HepG2 (cell line): ENCODE results near the gene LARP4. TPM values are rescaled to one million over a fixed set of nuclear protein-coding genes. Genes with fewer than 3 reads are reported as not detected.

Source experiments
- ATAC-seq: fragments of 200-7000 bp; cut with Tn5 transposase; 3 replicates; pipeline ENCODE4 v1.9.1; 2020; ENCODE audit warnings: mild to moderate bottlenecking, moderate library complexity
- BruUV-seq: library from RNA; stranded (reverse); fragments of 400-500 nt; replicated peaks from 2 replicates; lab custom pipeline; 2021; lab: Mats Ljungman, UMichigan
- CTCF ChIA-PET: fragments of 300-600 bp; formaldehyde crosslinking; extraction: SDS; loops from one replicate; lab custom pipeline; 2021; ENCODE audit warnings: low total read pairs, inconsistent platforms, low intra/inter-chr PET ratio; lab: Yijun Ruan, JAX
- POLR2A ChIA-PET: fragments of 350-600 bp; sonication (Branson Sonifier 250); formaldehyde crosslinking; loops from one replicate; lab custom pipeline; 2020; ENCODE audit warnings: antibody characterized with exemption, inconsistent platforms; lab: Yijun Ruan, JAX
- DNase-seq: peaks from one replicate; pipeline ENCODE4 v3.0.0-alpha.2; 2015; ENCODE audit warnings: low spot score
- FAIRE-seq: peaks from 3 replicates; lab custom pipeline; 2011; peaks lifted over from hg19 to GRCh38; lab: Jason Lieb, UNC
- H2AFZ ChIP-seq: one replicate; pipeline ENCODE4 v1.6.1; 2011; ENCODE audit warnings: low read length, inconsistent platforms
- H3K27ac ChIP-seq: fragments of 300-600 bp; 3 replicates; pipeline ENCODE4 v1.8.0; 2011; ENCODE audit warnings: mixed run types, mild to moderate bottlenecking, mixed read lengths, low read length, inconsistent platforms; ENCODE audit not compliant: insufficient read depth; ENCODE audit errors: extremely low read length
- H3K27me3 ChIP-seq, 2 experiments: fragments of 200-600 bp in 1 of 2; 2 replicates in 1 of 2; 3 replicates in 1 of 2; pipeline versions ENCODE4 v1.6.0 to v1.8.0; 2011; ENCODE audit warnings: low read length in 2 of 2, mild to moderate bottlenecking in 2 of 2, moderate library complexity in 2 of 2, inconsistent platforms in 1 of 2; ENCODE audit not compliant: insufficient read depth in 2 of 2, control insufficient read depth in 1 of 2
- H3K36me3 ChIP-seq, 2 experiments: fragments of 200-600 bp in 1 of 2; replicated peaks in 1 of 2; 2 replicates in 1 of 2; 3 replicates in 1 of 2; pipeline versions ENCODE4 v1.5.1 to v1.8.0; 2011; ENCODE audit warnings: low read length in 2 of 2, inconsistent platforms in 1 of 2; ENCODE audit not compliant: insufficient read depth in 2 of 2, control insufficient read depth in 1 of 2
- H3K4me1 ChIP-seq: 2 replicates; pipeline ENCODE4 v1.5.1; 2012; ENCODE audit warnings: low read length, inconsistent platforms; ENCODE audit not compliant: insufficient read depth
- H3K4me2 ChIP-seq: 2 replicates; pipeline ENCODE4 v1.6.0; 2011; ENCODE audit warnings: low read depth, low read length, inconsistent platforms
- H3K4me3 ChIP-seq, 3 experiments: fragments of 200-600 bp in 1 of 3; sonication (generic), shearing (Covaris generic) in 1 of 3; replicated peaks in 1 of 3; 2 replicates each; pipeline ENCODE4 v1.5.1; 2011 to 2016; ENCODE audit warnings: low read length in 3 of 3, inconsistent platforms in 2 of 3, low read depth in 2 of 3, mild to moderate bottlenecking in 2 of 3, control low read depth in 1 of 3, mixed read lengths in 1 of 3; ENCODE audit not compliant: insufficient read depth in 1 of 3
- H3K79me2 ChIP-seq: one replicate; pipeline ENCODE4 v1.6.1; 2011; ENCODE audit warnings: low read length, inconsistent platforms; ENCODE audit not compliant: insufficient read depth
- H3K9ac ChIP-seq: 2 replicates; pipeline ENCODE4 v1.6.0; 2011; ENCODE audit warnings: mild to moderate bottlenecking, low read depth, low read length, inconsistent platforms; ENCODE audit not compliant: insufficient read depth
- H3K9me3 ChIP-seq: 2 replicates; pipeline ENCODE4 v1.5.1; 2012; ENCODE audit warnings: mild to moderate bottlenecking, low read length
- H4K20me1 ChIP-seq: 2 replicates; pipeline ENCODE4 v1.6.0; 2011; ENCODE audit warnings: inconsistent platforms, mild to moderate bottlenecking, low read length, moderate library complexity; ENCODE audit not compliant: insufficient read depth
- CCDC6 ChIP-seq: sonication (generic); formaldehyde crosslinking; IDR thresholded peaks from 2 replicates; pipeline ENCODE4 v1.8.1; 2022; ENCODE audit warnings: mild to moderate bottlenecking, missing genetic modification reagents, moderate library complexity
- FOXJ3 ChIP-seq: sonication (generic); formaldehyde crosslinking; IDR thresholded peaks from 2 replicates; pipeline ENCODE4 v1.4.0; 2020; ENCODE audit warnings: missing genetic modification reagents, mild to moderate bottlenecking, borderline replicate concordance
- FOXK2 ChIP-seq: fragments of 450-650 bp; IDR thresholded peaks from 2 replicates; pipeline ENCODE4 v1.6.1; 2016
- ISL2 ChIP-seq: sonication (generic); formaldehyde crosslinking; IDR thresholded peaks from 2 replicates; pipeline ENCODE4 v1.5.0; 2020; ENCODE audit warnings: missing genetic modification reagents
- MAZ ChIP-seq, 2 experiments: sonication (generic) in 1 of 2; formaldehyde crosslinking in 1 of 2; IDR thresholded peaks; 2 replicates each; pipeline versions ENCODE4 v1.5.0 to v1.6.1; 2012 to 2020; ENCODE audit warnings: low read depth in 2 of 2, mild to moderate bottlenecking in 2 of 2, borderline replicate concordance in 1 of 2, improper control_type of control experiment in 1 of 2, low read length in 1 of 2, missing genetic modification reagents in 1 of 2, moderate library complexity in 1 of 2
- NCOR1 ChIP-seq: fragments of 200-600 bp; sonication (generic); IDR thresholded peaks from 2 replicates; pipeline ENCODE4 v1.7.0; 2017; ENCODE audit warnings: antibody characterized with exemption, low read length, borderline replicate concordance
- NR2C2 ChIP-seq: sonication (generic); formaldehyde crosslinking; IDR thresholded peaks from 2 replicates; pipeline ENCODE4 v1.4.0; 2020; ENCODE audit warnings: missing genetic modification reagents, mild to moderate bottlenecking, moderate library complexity, borderline replicate concordance
- POLR2G ChIP-seq: fragments of 200-400 bp; formaldehyde crosslinking; IDR thresholded peaks from 2 replicates; pipeline ENCODE4 v1.6.1; 2018; ENCODE audit warnings: mild to moderate bottlenecking, low read depth, low read length, moderate library complexity
- PRPF4 ChIP-seq: fragments of 200-400 bp; formaldehyde crosslinking; IDR thresholded peaks from 2 replicates; pipeline ENCODE4 v1.6.1; 2016; ENCODE audit warnings: low read length, low read depth; ENCODE audit not compliant: poor library complexity, severe bottlenecking
- REST ChIP-seq, 2 experiments: IDR thresholded peaks; 2 replicates each; pipeline ENCODE4 v1.6.1; 2011 to 2012; ENCODE audit warnings: low read length in 2 of 2, borderline replicate concordance in 1 of 2, low read depth in 1 of 2, mild to moderate bottlenecking in 1 of 2, moderate library complexity in 1 of 2
- SOX5 ChIP-seq: IDR thresholded peaks from 2 replicates; pipeline ENCODE4 v1.6.1; 2016; ENCODE audit warnings: borderline replicate concordance
- TBX3 ChIP-seq: fragments of 450-650 bp; IDR thresholded peaks from 2 replicates; pipeline ENCODE4 v1.6.1; 2017; ENCODE audit warnings: antibody characterized with exemption, mild to moderate bottlenecking, inconsistent platforms, borderline replicate concordance
- ZMYM4 ChIP-seq: sonication (generic); formaldehyde crosslinking; IDR thresholded peaks from 2 replicates; pipeline ENCODE4 v1.8.1; 2023; ENCODE audit warnings: mild to moderate bottlenecking, missing genetic modification reagents
- ZNF224 ChIP-seq: sonication (generic); formaldehyde crosslinking; IDR thresholded peaks from 2 replicates; pipeline ENCODE4 v1.5.0; 2020; ENCODE audit warnings: mild to moderate bottlenecking, missing genetic modification reagents
- ZNF230 ChIP-seq: sonication (generic); formaldehyde crosslinking; IDR thresholded peaks from 2 replicates; pipeline ENCODE4 v1.4.0; 2020; ENCODE audit warnings: mild to moderate bottlenecking, missing genetic modification reagents
- ZNF3 ChIP-seq: IDR thresholded peaks from 2 replicates; pipeline ENCODE4 v1.7.0; 2017; ENCODE audit warnings: inconsistent platforms
- ZNF552 ChIP-seq: sonication (generic); formaldehyde crosslinking; IDR thresholded peaks from 2 replicates; pipeline ENCODE4 v1.9.0; 2022; ENCODE audit warnings: missing genetic modification reagents, mild to moderate bottlenecking, borderline replicate concordance
- ZNF775 ChIP-seq: sonication (generic); formaldehyde crosslinking; IDR thresholded peaks from 2 replicates; pipeline ENCODE4 v1.4.0; 2020; ENCODE audit warnings: missing genetic modification reagents, mild to moderate bottlenecking, moderate library complexity, borderline replicate concordance
- WGBS: methylation state at CpG from one replicate; pipeline ENCODE4 v1.1.6; 2017; ENCODE audit warnings: low lambda C conversion rate; 5-methylcytosine and 5-hydroxymethylcytosine counted together
- in situ Hi-C: cut with HindIII; loops from 2 replicates; pipeline ENCODE4 v1.10.0; 2017; ENCODE audit warnings: low pct_unique_long_range_greater_than_20kb; ENCODE audit not compliant: extremely low pct_ligation_motif_present
- intact Hi-C: fragments of 100-400 bp; cut with micrococcal nuclease; formaldehyde crosslinking; loops from one replicate; pipeline ENCODE4 v1.10.0; 2022; ENCODE audit not compliant: unreplicated experiment
- polyA plus RNA-seq, 8 experiments: library from polyadenylated mRNA; depleted of rRNA in 3 of 8; stranded (reverse) in 7 of 8; unstranded in 1 of 8; fragments of >200 nt; fragmentation: Illumina TruSeq in 4 of 8; extraction: Trizol in 4 of 8; gene quantifications; 2 replicates each; pipeline versions ENCODE4 v1.2.1 to v1.2.3, GENCODE V29; 2011 to 2016; ENCODE audit warnings: low read depth in 4 of 8, missing spikeins in 1 of 8, mixed read lengths in 1 of 8; ENCODE audit not compliant: insufficient read depth in 1 of 8
- total RNA-seq, 5 experiments: library from RNA; depleted of rRNA; stranded (reverse); fragments of >200 nt; fragmentation: Illumina TruSeq; extraction: Trizol; gene quantifications; 2 replicates each; pipeline ENCODE4 v1.2.3, GENCODE V29; 2016; ENCODE audit warnings: low read depth in 1 of 5

Gene LARP4
- total and polyA plus RNA-seq, 2 of the 13 experiments (the other 11 are each of a cell fraction or from before 2014, with no cell fraction given): 16.4 to 42.7 TPM

- TF ChIP-seq CCDC6 (CRISPR knock-in tag) (no peak), ZNF552 (CRISPR knock-in tag) (no peak), POLR2G (no peak), NR2C2 (CRISPR knock-in tag) (no peak)
These were observed 1.8 kb upstream of the LARP4 start (continued) for GRCh38 chr12:50398931-50399330.

GRCh38 chr12:50400104-50400637, 514 bp upstream of the LARP4 start:
- ChIA-PET POLR2A (no interaction called here), CTCF (no interaction called here)
- intact Hi-C loops (loop anchor here (2.0 to 10.0 kb wide), 2 partner anchors 65 to 315 kb away; partner anchors contain the start of gene SMARCD1), in situ Hi-C loops (no loop called here)
- ATAC-seq (no peak), DNase-seq (no peak), FAIRE-seq (no peak)
- Histone ChIP-seq H3K4me2 (peak overlapping the region; percentile 78), H3K4me1 (peaks cover 52% of the 10 kb centered on the region), H3K27ac (peak overlapping the region; percentile 94), H3K36me3 (no peaks in the 10 kb centered on the region), H3K27me3 (no peaks in the 10 kb centered on the region; a peak in 1 of 5 replicates), H3K79me2 (peaks cover 39% of the 10 kb centered on the region), H3K9me3 (no peaks in the 10 kb centered on the region), H2AFZ (no peak overlapping the region), H4K20me1 (0 out of 2 replicates have a peak, but pooled peaks cover 13% of the 10 kb centered on the region), H3K9ac (peak overlapping the region; percentile 91), H3K4me3 (peak overlapping the region; percentile 81 to 96 (median 86))
- BruUV-seq: TSS peak; percentile 98
- 12% methylated on average over 8 of the region's 8 CpGs for WGBS
- TF ChIP-seq ZNF775 (CRISPR knock-in tag) (no peak), SOX5 (CRISPR knock-in tag) (no peak), FOXJ3 (CRISPR knock-in tag) (no peak), ZNF230 (CRISPR knock-in tag) (no peak), ZNF224 (CRISPR knock-in tag) (no peak), FOXK2 (peak; percentile 80; the same call in 1 of the 2 replicates), PRPF4 (no peak), NCOR1 (0 out of 2 replicates have a peak, but pooled peaks have one; percentile 2), ISL2 (no peak), ZMYM4 (CRISPR knock-in tag) (no peak), REST (IDR thresholded peaks at IDR 0.05; ENCODE audit: borderline replicate concordance in 1 of 2, low read depth in 1 of 2, low read length in 2 of 2) (no peak), ZNF3 (CRISPR knock-in tag) (no peak), TBX3 (no peak), MAZ (IDR thresholded peaks at IDR 0.05; ENCODE audit: borderline replicate concordance, low read depth, low read length) (no peak), MAZ (CRISPR knock-in tag; IDR thresholded peaks at IDR 0.05; ENCODE audit: low read depth) (no peak)
